Fibroblast of lung (primary cell): ENCODE results near the gene SMAD4. TPM values are rescaled to one million over a fixed set of nuclear protein-coding genes. Genes with fewer than 3 reads are reported as not detected.
A peak's percentile ranks its signal among the peaks of the same experiment; 100 is the strongest.

Experiments used
- DNase-seq, 2 donors: peaks; one replicate each; pipeline versions ENCODE4 v3.0.0 to v3.0.0-alpha.2; 2010; ENCODE audit warnings: low read depth in 2 of 2
- H2AFZ ChIP-seq: 2 replicates; pipeline ENCODE4 v1.5.1; 2012; ENCODE audit warnings: low read length, control low read depth, inconsistent platforms
- H3K27ac ChIP-seq: 2 replicates; pipeline ENCODE4 v1.5.1; 2011; ENCODE audit warnings: low read length, control low read depth; ENCODE audit not compliant: insufficient read depth
- H3K27me3 ChIP-seq: 2 replicates; pipeline ENCODE4 v1.5.1; 2011; ENCODE audit warnings: mild to moderate bottlenecking, low read length; ENCODE audit not compliant: control insufficient read depth, insufficient read depth
- H3K36me3 ChIP-seq: 2 replicates; pipeline ENCODE4 v1.5.1; 2011; ENCODE audit warnings: low read length; ENCODE audit not compliant: control insufficient read depth, insufficient read depth
- H3K4me1 ChIP-seq: 2 replicates; pipeline ENCODE4 v1.5.1; 2011; ENCODE audit warnings: low read length; ENCODE audit not compliant: control insufficient read depth, insufficient read depth; ENCODE audit errors: extremely low read depth
- H3K4me2 ChIP-seq: 2 replicates; pipeline ENCODE4 v1.5.1; 2011; ENCODE audit warnings: low read length, control low read depth; ENCODE audit not compliant: insufficient read depth; ENCODE audit errors: extremely low read depth
- H3K4me3 ChIP-seq, 4 experiments: fragments of 200-600 bp in 1 of 4; sonication (generic) in 1 of 4; replicated peaks in 1 of 4; 2 replicates each; pipeline ENCODE4 v1.5.1; 2011 to 2016; ENCODE audit warnings: low read length in 4 of 4, low read depth in 3 of 4, mild to moderate bottlenecking in 3 of 4, control low read depth in 2 of 4, inconsistent platforms in 1 of 4, mixed read lengths in 1 of 4; ENCODE audit not compliant: insufficient read depth in 1 of 4; ENCODE audit errors: control extremely low read depth in 1 of 4
- H3K79me2 ChIP-seq: 2 replicates; pipeline ENCODE4 v1.5.1; 2012; ENCODE audit warnings: mild to moderate bottlenecking, low read length, inconsistent platforms; ENCODE audit not compliant: control insufficient read depth, insufficient read depth
- H3K9ac ChIP-seq: 2 replicates; pipeline ENCODE4 v1.5.1; 2011; ENCODE audit warnings: mild to moderate bottlenecking, low read length, control low read depth; ENCODE audit not compliant: insufficient read depth
- H3K9me3 ChIP-seq: 2 replicates; pipeline ENCODE4 v1.5.1; 2012; ENCODE audit warnings: low read depth, low read length; ENCODE audit not compliant: control insufficient read depth, insufficient read depth
- H4K20me1 ChIP-seq: 2 replicates; pipeline ENCODE4 v1.5.1; 2011; ENCODE audit warnings: low read length; ENCODE audit not compliant: control insufficient read depth, insufficient read depth; ENCODE audit errors: extremely low read depth
- EZH2 ChIP-seq: IDR thresholded peaks from 2 replicates; pipeline ENCODE4 v1.5.1; 2012; ENCODE audit warnings: low read length, control low read depth, mild to moderate bottlenecking; ENCODE audit errors: missing control alignments
- polyA plus RNA-seq, 2 donors: library from polyadenylated mRNA; depleted of rRNA in 1 of 2; stranded (reverse) in 1 of 2; unstranded in 1 of 2; fragments of >200 nt; gene quantifications; 2 replicates each; pipeline ENCODE4 v1.2.1, GENCODE V29; 2011 to 2012; ENCODE audit warnings: missing spikeins in 1 of 2
- total RNA-seq: library from RNA; depleted of rRNA; stranded (reverse); fragments of >200 nt; gene quantifications from 2 replicates; pipeline ENCODE4 v1.2.1, GENCODE V29; 2014
- TF ChIP-seq, protein P1 (sequence below), 2 donors: IDR thresholded peaks in 1 of 2; conservative IDR thresholded peaks in 1 of 2; 1 replicate in 1 of 2; 2 replicates in 1 of 2; pipeline ENCODE4 v1.5.1; 2011 to 2012; ENCODE audit warnings: low read length in 2 of 2, control low read depth in 1 of 2, inconsistent platforms in 1 of 2, low read depth in 1 of 2, mild to moderate bottlenecking in 1 of 2

SMAD4 gene
- total and polyA plus RNA-seq, 2 donors (not counting 1 experiment from before 2014, with no cell fraction given) = 71.5 to 161 TPM

DNA sequence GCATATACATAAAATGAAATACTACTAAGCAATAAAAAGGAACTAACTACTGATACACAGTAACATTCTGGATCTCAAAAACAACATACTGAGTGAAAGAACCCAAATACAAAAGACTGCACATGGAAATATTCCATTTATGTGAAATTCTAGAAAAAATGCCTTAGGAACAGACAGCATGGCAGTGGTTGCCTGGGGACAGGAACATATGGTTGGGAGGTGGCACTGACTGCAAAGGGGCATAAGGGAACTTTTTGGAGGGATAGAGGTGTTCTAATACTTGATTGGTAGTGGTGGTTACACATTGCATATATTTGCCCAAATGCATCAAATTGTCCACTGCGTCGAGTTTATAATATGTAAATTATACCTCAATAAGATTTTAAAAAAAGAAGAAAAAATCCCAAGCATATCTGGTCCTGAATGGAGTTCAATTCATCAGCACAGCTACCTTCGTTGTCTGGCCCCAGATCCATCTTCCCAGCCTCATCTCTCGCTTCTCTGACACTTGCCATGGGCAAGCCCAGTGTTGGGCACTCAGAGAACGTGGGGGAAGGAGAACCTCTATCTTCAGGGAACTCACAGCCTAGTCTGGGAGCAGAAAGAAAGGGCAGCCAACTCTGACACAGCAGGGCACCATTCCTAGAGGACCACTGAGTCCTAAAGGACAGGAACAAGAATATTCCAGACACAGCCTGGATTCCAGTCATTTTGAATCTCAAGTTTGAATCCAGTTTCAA is 8.6 kb upstream of the SMAD4 start:
- Histone ChIP-seq H3K4me2 (no peak overlapping the region), H3K79me2 (no peaks in the 10 kb centered on the region), H3K4me3 (no peak overlapping the region), H2AFZ (no peak overlapping the region), H4K20me1 (no peaks in the 10 kb centered on the region), H3K36me3 (no peaks in the 10 kb centered on the region), H3K27ac (no peak overlapping the region), H3K9ac (no peak overlapping the region), H3K27me3 (no peaks in the 10 kb centered on the region), H3K4me1 (no peaks in the 10 kb centered on the region), H3K9me3 (no peaks in the 10 kb centered on the region)
- TF ChIP-seq, protein P1, sequence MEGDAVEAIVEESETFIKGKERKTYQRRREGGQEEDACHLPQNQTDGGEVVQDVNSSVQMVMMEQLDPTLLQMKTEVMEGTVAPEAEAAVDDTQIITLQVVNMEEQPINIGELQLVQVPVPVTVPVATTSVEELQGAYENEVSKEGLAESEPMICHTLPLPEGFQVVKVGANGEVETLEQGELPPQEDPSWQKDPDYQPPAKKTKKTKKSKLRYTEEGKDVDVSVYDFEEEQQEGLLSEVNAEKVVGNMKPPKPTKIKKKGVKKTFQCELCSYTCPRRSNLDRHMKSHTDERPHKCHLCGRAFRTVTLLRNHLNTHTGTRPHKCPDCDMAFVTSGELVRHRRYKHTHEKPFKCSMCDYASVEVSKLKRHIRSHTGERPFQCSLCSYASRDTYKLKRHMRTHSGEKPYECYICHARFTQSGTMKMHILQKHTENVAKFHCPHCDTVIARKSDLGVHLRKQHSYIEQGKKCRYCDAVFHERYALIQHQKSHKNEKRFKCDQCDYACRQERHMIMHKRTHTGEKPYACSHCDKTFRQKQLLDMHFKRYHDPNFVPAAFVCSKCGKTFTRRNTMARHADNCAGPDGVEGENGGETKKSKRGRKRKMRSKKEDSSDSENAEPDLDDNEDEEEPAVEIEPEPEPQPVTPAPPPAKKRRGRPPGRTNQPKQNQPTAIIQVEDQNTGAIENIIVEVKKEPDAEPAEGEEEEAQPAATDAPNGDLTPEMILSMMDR (conservative IDR thresholded peaks at IDR 0.05 in 1 of 2, IDR thresholded peaks at IDR 0.05 in 1 of 2; ENCODE audit: low read depth in 1 of 2, low read length in 2 of 2) = no peak
- TF ChIP-seq EZH2 = no peak
- DNase-seq = no peak

DNA sequence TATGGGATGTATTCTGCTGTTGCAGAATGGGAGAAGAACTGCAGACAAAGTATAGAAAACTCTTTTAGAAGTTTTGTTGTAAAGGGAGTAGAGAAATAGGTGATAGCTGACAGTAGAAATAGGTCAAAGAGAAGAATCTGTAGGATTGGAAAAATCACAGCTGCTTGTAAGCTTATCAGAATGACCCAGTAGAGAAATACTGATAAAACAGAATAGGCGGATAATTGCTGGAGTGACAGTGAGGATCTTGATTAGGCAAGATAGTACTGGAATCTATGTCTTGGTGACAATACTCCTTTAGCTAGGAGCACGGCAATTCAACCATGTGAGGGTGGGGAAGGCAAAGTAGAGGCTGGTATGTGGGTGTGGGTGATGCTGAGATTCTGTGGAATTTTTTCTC is 4.5 kb upstream of the SMAD4 start:
- no peak for TF ChIP-seq EZH2
- Histone ChIP-seq H3K27me3 (no peaks in the 10 kb centered on the region), H3K4me3 (no peak overlapping the region), H3K4me2 (no peak overlapping the region), H3K9me3 (no peaks in the 10 kb centered on the region), H3K27ac (no peak overlapping the region), H3K9ac (no peak overlapping the region), H3K4me1 (peaks cover 2% of the 10 kb centered on the region), H3K79me2 (peaks cover 10% of the 10 kb centered on the region), H3K36me3 (no peaks in the 10 kb centered on the region), H4K20me1 (no peaks in the 10 kb centered on the region), H2AFZ (no peak overlapping the region)
- no peak for DNase-seq

DNA sequence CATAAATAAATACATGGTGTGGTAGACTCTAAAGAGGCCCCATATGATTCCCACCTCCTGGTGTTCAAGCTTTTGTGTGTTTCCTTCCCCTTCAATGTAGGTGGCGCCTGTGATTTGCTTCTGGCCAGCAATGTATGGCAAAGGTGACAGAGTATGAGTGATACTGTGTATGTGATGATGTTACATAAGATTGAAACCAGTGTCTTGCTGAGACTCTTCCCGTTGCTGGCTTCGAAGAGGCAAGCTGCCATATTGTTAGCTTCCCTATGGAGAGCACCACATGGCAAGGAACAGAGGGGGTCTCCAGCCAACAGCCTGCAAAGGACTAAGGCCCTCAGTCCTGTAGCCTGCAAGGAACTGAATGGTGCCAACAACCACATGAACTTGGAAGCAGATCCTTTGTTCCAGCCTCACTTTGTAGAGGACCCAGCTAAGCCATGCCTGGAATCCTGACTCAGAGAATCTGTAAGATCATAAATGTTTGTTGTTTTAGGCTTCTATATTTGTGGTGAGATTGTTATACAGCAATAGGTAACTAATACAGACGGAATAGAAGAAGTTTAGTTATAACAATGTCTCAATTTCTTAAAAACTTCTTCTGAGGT is 1.7 kb upstream of the SMAD4 start:
- H3K4me3 ChIP-seq = peak overlapping the region in 1 of 4 experiments; percentile 5
- H3K36me3 ChIP-seq = no peaks in the 10 kb centered on the region
- no peaks in the 10 kb centered on the region for H3K9me3 ChIP-seq
- no peaks in the 10 kb centered on the region for H3K27me3 ChIP-seq
- peaks cover 3% of the 10 kb centered on the region for H4K20me1 ChIP-seq
- no peak for TF ChIP-seq EZH2
- TF ChIP-seq, protein P1 (conservative IDR thresholded peaks at IDR 0.05 in 1 of 2, IDR thresholded peaks at IDR 0.05 in 1 of 2; ENCODE audit: low read depth in 1 of 2, low read length in 2 of 2) = no peak
- H3K4me1 ChIP-seq = peaks cover 2% of the 10 kb centered on the region
- H3K4me2 ChIP-seq = peak overlapping the region; percentile 28
- DNase-seq = peak; percentile 29 to 54
- H3K9ac ChIP-seq = no peak overlapping the region
- H3K27ac ChIP-seq = no peak overlapping the region
- H2AFZ ChIP-seq = no peak overlapping the region
- H3K79me2 ChIP-seq = peaks cover 38% of the 10 kb centered on the region
